Activated CD8-positive, alpha-beta memory T cell treated with anti-CD3 and anti-CD28 coated beads, Interleukin-2, amount 50 U/mL, for 24 hours (primary cell): ENCODE data around the gene GNB1.

ENCODE experiments used
- DNase-seq: peaks from one replicate; pipeline ENCODE4 v3.0.0-alpha.2; 2020; ENCODE audit errors: extremely low read depth

The GNB1 gene

GRCh38 chr1:1827089-1827848 lies 63.6 kb downstream of the GNB1 start:
- no peak for DNase-seq

GRCh38 chr1:1826356-1827088 lies 64.4 kb downstream of the GNB1 start:
- no peak for DNase-seq

DNA sequence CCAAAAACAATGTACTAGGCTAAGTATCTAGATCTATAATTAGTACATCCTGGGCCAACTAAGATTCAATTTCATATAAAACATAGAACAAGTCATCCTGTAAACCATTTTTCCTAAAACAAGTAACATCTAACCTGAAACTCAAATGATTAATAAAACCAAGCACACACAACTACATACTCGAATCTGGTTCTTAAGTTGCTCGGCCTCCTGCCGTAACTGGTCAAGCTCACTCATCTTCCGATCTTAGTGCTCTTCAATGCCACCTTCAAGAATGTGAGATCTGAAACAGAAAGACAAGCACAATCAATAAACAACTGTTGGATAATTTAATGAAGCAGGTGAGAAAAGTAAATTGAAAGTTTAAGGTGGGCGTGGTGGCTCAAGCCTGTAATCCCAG lies 65.7 kb downstream of the GNB1 start:
- no peak for DNase-seq

DNA sequence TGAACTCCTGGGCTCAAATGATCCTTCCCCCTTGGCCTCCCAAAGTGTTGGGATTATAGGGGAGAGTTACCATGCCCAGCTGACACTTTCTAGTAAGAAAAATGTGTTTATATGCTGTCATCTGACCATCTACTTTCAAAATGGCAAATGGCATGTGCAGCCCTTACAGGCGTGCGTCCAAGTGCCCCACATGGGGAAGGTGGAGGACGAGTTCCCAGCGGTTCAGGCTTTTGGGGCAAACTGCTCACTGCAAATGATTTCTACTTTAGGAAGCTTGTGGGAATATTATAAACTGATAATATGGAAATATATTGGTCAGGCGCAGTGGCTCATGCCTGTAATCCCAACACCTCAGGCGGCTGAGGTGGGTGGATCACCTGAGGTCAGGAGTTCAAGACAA lies 71.1 kb downstream of the GNB1 start:
- no peak for DNase-seq

GRCh38 chr1:1817221-1817620 lies 73.7 kb downstream of the GNB1 start:
- DNase-seq = no peak

GRCh38 chr1:1815606-1816281 lies 75.1 kb downstream of the GNB1 start:
- DNase-seq = no peak

DNA sequence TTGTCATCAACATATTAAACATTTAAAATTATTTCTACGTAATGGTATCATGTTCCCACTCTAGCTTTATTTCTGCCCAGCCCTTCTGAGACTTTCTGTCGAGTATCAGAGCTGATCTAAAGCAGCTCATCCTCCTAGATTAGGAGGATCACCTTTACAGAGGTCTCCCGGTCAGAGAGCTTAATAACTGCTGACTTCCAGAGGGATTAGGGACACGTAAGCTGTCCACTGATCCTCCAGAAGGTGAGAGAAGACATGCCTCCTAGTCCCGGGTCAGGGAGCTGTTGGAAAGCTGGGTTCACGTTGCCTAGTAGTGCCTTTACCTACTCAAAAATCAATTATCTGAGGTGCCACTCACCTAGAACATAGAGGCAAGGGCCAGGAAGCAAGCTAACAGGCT lies 81.4 kb downstream of the GNB1 start:
- no peak for DNase-seq

- DNase-seq = no peak
Observed at GRCh38 chr1:1808206-1808605, 82.7 kb downstream of the GNB1 start.

DNA sequence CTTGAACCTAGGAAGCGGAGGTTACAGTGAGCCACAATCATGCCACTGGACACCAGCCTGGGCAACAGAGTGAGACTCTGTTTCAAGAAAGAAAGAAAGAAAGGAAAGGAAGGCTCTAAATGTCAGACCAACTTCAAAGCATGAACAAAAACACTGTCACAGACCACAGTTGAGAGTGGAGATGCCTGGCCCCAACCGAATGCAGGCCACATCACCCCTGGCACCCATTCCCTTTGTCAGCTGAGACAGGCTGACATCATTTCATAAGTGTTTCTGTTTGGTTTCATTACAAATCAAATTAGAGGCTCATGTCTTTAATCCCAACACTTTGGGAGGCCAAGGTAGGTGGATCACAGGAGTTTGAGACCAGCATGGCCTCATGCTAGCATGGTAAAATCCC lies 84.0 kb downstream of the GNB1 start:
- DNase-seq = no peak

DNA sequence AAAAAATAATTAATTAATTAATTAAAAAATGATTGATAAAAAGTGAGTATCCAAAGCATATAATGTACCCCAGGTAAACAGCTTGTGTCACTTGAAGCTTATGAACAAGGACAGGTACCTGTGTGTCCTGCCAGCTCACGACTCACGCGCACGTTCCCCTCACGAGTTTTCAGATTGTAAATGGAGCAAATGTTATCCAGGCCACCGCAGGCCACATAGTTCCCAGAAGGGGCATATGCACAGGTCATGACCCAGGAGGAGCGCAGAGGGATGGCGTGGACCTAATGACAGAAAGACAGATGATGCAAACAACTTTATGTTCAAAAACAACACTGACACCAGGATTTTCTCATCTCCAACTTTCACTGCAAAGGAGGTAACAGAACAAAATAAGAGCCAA lies 86.6 kb downstream of the GNB1 start:
- DNase-seq = no peak

DNA sequence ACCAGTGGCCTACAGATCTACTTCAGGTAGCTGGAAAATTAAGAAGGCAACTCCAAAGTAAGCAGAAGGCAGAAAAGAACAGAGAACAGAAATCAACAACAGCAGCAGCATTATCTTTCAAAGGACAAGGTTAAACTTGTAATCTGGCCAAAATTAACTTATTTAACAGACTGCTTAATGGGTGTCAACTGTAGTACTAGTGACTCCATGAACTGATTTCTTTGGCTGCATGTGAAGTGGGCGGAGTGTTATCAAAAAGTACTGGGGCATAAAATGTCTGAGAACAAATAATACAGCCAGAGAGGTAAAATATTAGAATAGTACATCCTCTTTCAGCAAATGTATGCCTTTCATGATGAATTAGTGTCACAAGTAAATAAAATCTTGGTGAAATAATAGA lies 88.0 kb downstream of the GNB1 start:
- DNase-seq = no peak

- DNase-seq = no peak
Observed at GRCh38 chr1:1799716-1800115, 91.2 kb downstream of the GNB1 start.

GRCh38 chr1:1797731-1798341 lies 93.1 kb downstream of the GNB1 start:
- DNase-seq = no peak

- no peak for DNase-seq
Observed at GRCh38 chr1:1796466-1796865, 94.4 kb downstream of the GNB1 start.

- DNase-seq = no peak
Observed at GRCh38 chr1:1794999-1795398, 95.9 kb downstream of the GNB1 start.

DNA sequence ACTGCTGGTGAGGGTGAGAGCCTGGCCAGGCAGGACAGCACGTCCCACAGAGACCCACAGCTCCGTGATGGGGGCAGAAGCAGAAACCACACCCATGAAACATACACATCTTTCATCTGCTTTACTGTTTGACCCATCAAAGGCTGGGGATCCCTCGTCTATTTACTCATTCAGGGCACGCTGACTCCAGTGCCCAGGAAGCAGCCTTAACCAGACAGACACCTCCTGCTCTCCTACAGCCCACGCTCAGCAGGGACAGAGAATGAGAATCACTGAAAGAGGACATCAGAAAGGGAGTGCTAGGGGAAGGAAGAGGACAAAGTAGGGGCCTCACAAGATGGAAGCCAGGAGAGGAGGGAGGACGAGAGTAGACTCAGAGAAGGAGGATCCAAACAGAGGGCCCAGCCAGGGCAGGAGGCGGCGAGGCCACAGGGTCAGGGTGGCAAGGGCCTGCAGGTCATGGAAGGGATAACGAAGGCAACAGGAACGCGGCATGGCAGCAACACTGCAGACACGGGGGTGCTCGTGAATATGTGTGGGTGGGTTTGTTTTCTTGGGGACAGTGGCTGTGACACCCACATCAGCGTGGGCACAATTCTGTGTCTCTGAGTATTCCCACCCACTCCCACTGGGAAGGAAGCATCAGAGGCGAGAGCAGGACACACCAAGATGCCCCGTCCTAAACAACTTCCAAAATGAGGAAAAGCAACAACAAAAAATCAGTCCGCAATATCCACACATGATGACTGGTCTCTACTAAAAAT lies 97.2 kb downstream of the GNB1 start:
- DNase-seq = no peak

GRCh38 chr1:1788646-1789431 lies 102.0 kb downstream of the GNB1 start:
- no peak for DNase-seq

DNA sequence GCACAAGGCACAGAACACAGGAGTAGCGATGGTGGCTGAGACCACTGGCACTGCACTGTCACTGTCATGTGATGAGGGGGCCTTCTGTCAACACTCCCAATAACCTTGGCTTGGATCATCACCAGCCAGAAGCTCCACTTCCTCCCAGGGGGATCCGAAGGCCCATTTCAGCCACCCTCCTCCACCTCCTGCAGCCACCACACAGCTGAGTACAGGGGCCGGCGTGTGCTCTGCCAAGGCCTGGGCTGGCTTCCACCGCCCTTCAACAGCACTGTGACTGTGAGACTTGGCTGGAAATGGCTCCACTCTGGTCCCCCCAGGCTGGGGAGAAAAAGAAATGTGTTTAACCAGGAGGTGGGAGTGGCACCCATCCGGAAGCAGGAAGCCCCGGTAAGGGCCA lies 102.8 kb downstream of the GNB1 start:
- no peak for DNase-seq

GRCh38 chr1:1786836-1787605 lies 103.9 kb downstream of the GNB1 start:
- no peak for DNase-seq

- no peak for DNase-seq
Observed at GRCh38 chr1:1785666-1786065, 105.2 kb downstream of the GNB1 start.
